HAP-1 (cell line): ENCODE results near the gene PITRM1.

ENCODE experiments used
- DNase-seq, 2 experiments: peaks; one replicate each; pipeline ENCODE4 v3.0.0-alpha.2; 2016 to 2020; ENCODE audit warnings: low spot score in 2 of 2
- H3K27me3 ChIP-seq: fragments of 250-450 bp; sonication (Bioruptor Pico); 2 replicates; pipeline ENCODE4 v1.5.1; 2020; ENCODE audit warnings: low read depth, mild to moderate bottlenecking, moderate library complexity
- H3K36me3 ChIP-seq: fragments of 250-450 bp; sonication (Bioruptor Pico); replicated peaks from 2 replicates; pipeline ENCODE4 v1.5.1; 2020; ENCODE audit warnings: mild to moderate bottlenecking
- H3K4me1 ChIP-seq: fragments of 250-450 bp; sonication (Bioruptor Pico); 2 replicates; pipeline ENCODE4 v1.5.1; 2020; ENCODE audit warnings: mild to moderate bottlenecking
- H3K4me3 ChIP-seq: fragments of 250-450 bp; sonication (Bioruptor Pico); 2 replicates; pipeline ENCODE4 v1.5.1; 2020; ENCODE audit warnings: mild to moderate bottlenecking, moderate library complexity
- H3K9me3 ChIP-seq: fragments of 250-450 bp; sonication (Bioruptor Pico); 2 replicates; pipeline ENCODE4 v1.5.1; 2020; ENCODE audit warnings: mild to moderate bottlenecking, moderate library complexity
- in situ Hi-C: fragments of 300-500 bp; cut with MboI; formaldehyde crosslinking; loops from 3 replicates; pipeline ENCODE4 v1.14.3; 2020; ENCODE audit warnings: low sequenced_read_pairs, inconsistent platforms, mixed read lengths

PITRM1 gene

GRCh38 chr10:3136336-3136735, 36.2 kb downstream of the PITRM1 start:
- no peaks in the 10 kb centered on the region for H3K9me3 ChIP-seq
- peaks cover 92% of the 10 kb centered on the region for H3K36me3 ChIP-seq
- no peaks in the 10 kb centered on the region for H3K4me1 ChIP-seq
- H3K27me3 ChIP-seq = no peaks in the 10 kb centered on the region
- no peak for DNase-seq
- H3K4me3 ChIP-seq = no peak overlapping the region
- in situ Hi-C loops = no loop called here

GRCh38 chr10:3135006-3135405, 37.6 kb downstream of the PITRM1 start:
- Histone ChIP-seq H3K4me1 (no peaks in the 10 kb centered on the region), H3K36me3 (peaks cover 92% of the 10 kb centered on the region), H3K27me3 (no peaks in the 10 kb centered on the region), H3K9me3 (no peaks in the 10 kb centered on the region), H3K4me3 (no peak overlapping the region)
- in situ Hi-C loops = no loop called here
- DNase-seq = no peak

GRCh38 chr10:3133948-3134347, 38.6 kb downstream of the PITRM1 start:
- Histone ChIP-seq H3K4me3 (no peak overlapping the region), H3K27me3 (no peaks in the 10 kb centered on the region), H3K4me1 (no peaks in the 10 kb centered on the region), H3K9me3 (no peaks in the 10 kb centered on the region), H3K36me3 (peaks cover 87% of the 10 kb centered on the region)
- DNase-seq = no peak
- in situ Hi-C loops = no loop called here

GRCh38 chr10:3132036-3133025, 40.3 kb downstream of the PITRM1 start:
- Histone ChIP-seq H3K4me1 (no peaks in the 10 kb centered on the region), H3K27me3 (no peaks in the 10 kb centered on the region), H3K36me3 (peaks cover 81% of the 10 kb centered on the region), H3K4me3 (no peak overlapping the region), H3K9me3 (no peaks in the 10 kb centered on the region)
- in situ Hi-C loops = no loop called here
- no peak for DNase-seq

- H3K36me3 ChIP-seq = peaks cover 82% of the 10 kb centered on the region
- no peak for DNase-seq
- in situ Hi-C loops = no loop called here
Measured at GRCh38 chr10:3131098-3131497, 41.5 kb downstream of the PITRM1 start.

GRCh38 chr10:3129581-3130340, 42.8 kb downstream of the PITRM1 start:
- Histone ChIP-seq H3K4me3 (no peak overlapping the region), H3K27me3 (no peaks in the 10 kb centered on the region), H3K36me3 (peaks cover 82% of the 10 kb centered on the region), H3K9me3 (no peaks in the 10 kb centered on the region), H3K4me1 (no peaks in the 10 kb centered on the region)
- in situ Hi-C loops = no loop called here
- DNase-seq = no peak

More at GRCh38 chr10:3131098-3131497, 41.5 kb downstream of the PITRM1 start:
- Histone ChIP-seq H3K9me3 (no peaks in the 10 kb centered on the region), H3K4me1 (no peaks in the 10 kb centered on the region), H3K4me3 (no peak overlapping the region), H3K27me3 (no peaks in the 10 kb centered on the region)

- peaks cover 80% of the 10 kb centered on the region for H3K36me3 ChIP-seq
- no peak for DNase-seq
- H3K27me3 ChIP-seq = no peaks in the 10 kb centered on the region
- H3K4me1 ChIP-seq = no peaks in the 10 kb centered on the region
- in situ Hi-C loops = no loop called here
- H3K9me3 ChIP-seq = no peaks in the 10 kb centered on the region
- no peak overlapping the region for H3K4me3 ChIP-seq
Measured at GRCh38 chr10:3128379-3129130, 44.0 kb downstream of the PITRM1 start.

- H3K9me3 ChIP-seq = no peaks in the 10 kb centered on the region
- H3K27me3 ChIP-seq = no peaks in the 10 kb centered on the region
- in situ Hi-C loops = no loop called here
- no peaks in the 10 kb centered on the region for H3K4me1 ChIP-seq
- no peak for DNase-seq
- H3K4me3 ChIP-seq = no peak overlapping the region
- H3K36me3 ChIP-seq = peaks cover 80% of the 10 kb centered on the region
Measured at GRCh38 chr10:3127921-3128320, 44.7 kb downstream of the PITRM1 start.

GRCh38 chr10:3126741-3127346, 45.7 kb downstream of the PITRM1 start:
- in situ Hi-C loops = no loop called here
- Histone ChIP-seq H3K4me1 (no peaks in the 10 kb centered on the region), H3K9me3 (no peaks in the 10 kb centered on the region), H3K4me3 (no peak overlapping the region), H3K27me3 (no peaks in the 10 kb centered on the region), H3K36me3 (peaks cover 80% of the 10 kb centered on the region)
- no peak for DNase-seq

GRCh38 chr10:3126249-3126648, 46.3 kb downstream of the PITRM1 start:
- Histone ChIP-seq H3K36me3 (peaks cover 75% of the 10 kb centered on the region), H3K27me3 (no peaks in the 10 kb centered on the region), H3K4me3 (no peak overlapping the region), H3K9me3 (no peaks in the 10 kb centered on the region), H3K4me1 (no peaks in the 10 kb centered on the region)
- DNase-seq = no peak
- in situ Hi-C loops = no loop called here

GRCh38 chr10:3125527-3126170, 46.9 kb downstream of the PITRM1 start:
- Histone ChIP-seq H3K4me3 (no peak overlapping the region), H3K9me3 (no peaks in the 10 kb centered on the region), H3K36me3 (peaks cover 78% of the 10 kb centered on the region), H3K27me3 (no peaks in the 10 kb centered on the region), H3K4me1 (no peaks in the 10 kb centered on the region)
- no peak for DNase-seq
- in situ Hi-C loops = no loop called here

- in situ Hi-C loops = no loop called here
Measured at GRCh38 chr10:3124412-3125175, 48.0 kb downstream of the PITRM1 start.

More at GRCh38 chr10:3124412-3125175, 48.0 kb downstream of the PITRM1 start:
- Histone ChIP-seq H3K4me3 (no peak overlapping the region), H3K9me3 (no peaks in the 10 kb centered on the region), H3K36me3 (peaks cover 81% of the 10 kb centered on the region), H3K4me1 (no peaks in the 10 kb centered on the region), H3K27me3 (no peaks in the 10 kb centered on the region)
- no peak for DNase-seq
